ENCODE data around the gene GORASP2.

GRCh38 chr2:170965446-170966225 is 36.6 kb downstream of the GORASP2 start:
- TF ChIP-seq POU5F1 (IDR thresholded peaks at IDR 0.05; ENCODE audit: low read depth, low read length) (no peak), POLR2A (IDR thresholded peaks at IDR 0.05; ENCODE audit: control extremely low read depth in 1 of 2, low read depth in 2 of 2, low read length in 2 of 2) (no peak), EP300 (IDR thresholded peaks at IDR 0.05; ENCODE audit: borderline replicate concordance in 1 of 2, low read depth in 2 of 2, low read length in 2 of 2) (no peak), BRCA1 (IDR thresholded peaks at IDR 0.05; ENCODE audit: low read depth, low read length) (no peak)

Data from H1 (cell line).